K562 (cell line): Measurements from ENCODE around the gene SLC35E3. TPM values are rescaled to one million over a fixed set of nuclear protein-coding genes. Genes with fewer than 3 reads are reported as not detected.

Experiments
- ATAC-seq: fragments of 200-7000 bp; cut with Tn5 transposase; 3 replicates; pipeline ENCODE4 v1.9.1; 2020; ENCODE audit warnings: moderate library complexity
- BruUV-seq: library from RNA; stranded (reverse); fragments of 400-500 nt; replicated peaks from 2 replicates; lab custom pipeline; 2021; lab: Mats Ljungman, UMichigan
- CTCF ChIA-PET: fragments of 300-600 bp; formaldehyde crosslinking; extraction: SDS; loops from one replicate; lab custom pipeline; 2021; ENCODE audit warnings: low intra/inter-chr PET ratio; lab: Yijun Ruan, JAX
- POLR2A ChIA-PET: fragments of 300-600, 350-650 bp; sonication (Branson Sonifier 250); formaldehyde crosslinking; extraction: SDS; loops from one replicate; lab custom pipeline; 2021; ENCODE audit warnings: antibody characterized with exemption, inconsistent platforms; lab: Yijun Ruan, JAX
- DNase-seq, 4 experiments: peaks; one replicate each; pipeline versions ENCODE4 v3.0.0 to v3.0.0-alpha.2; 2011 to 2018; ENCODE audit warnings: low spot score in 3 of 4, mixed read lengths in 3 of 4; ENCODE audit errors: extremely low read depth in 1 of 4
- FAIRE-seq: peaks from 2 replicates; lab custom pipeline; 2011; peaks lifted over from hg19 to GRCh38; lab: Jason Lieb, UNC
- H2AFZ ChIP-seq: 2 replicates; pipeline ENCODE4 v1.6.0; 2011; ENCODE audit warnings: low read depth, low read length, control low read depth, inconsistent platforms
- H3K27ac ChIP-seq: fragments of 200-600 bp; 3 replicates; pipeline ENCODE4 v1.8.0; 2011; ENCODE audit warnings: low read depth, mild to moderate bottlenecking, control low read depth, inconsistent platforms, low read length, moderate library complexity, mixed read lengths; ENCODE audit errors: extremely low read depth
- H3K27me3 ChIP-seq, 2 experiments: fragments of 300-600 bp in 1 of 2; 2 replicates in 1 of 2; 3 replicates in 1 of 2; pipeline versions ENCODE4 v1.6.0 to v1.8.0; 2011; ENCODE audit warnings: inconsistent platforms in 2 of 2, low read length in 2 of 2, mild to moderate bottlenecking in 1 of 2, mixed read lengths in 1 of 2, moderate library complexity in 1 of 2; ENCODE audit not compliant: control insufficient read depth in 2 of 2, insufficient read depth in 2 of 2
- H3K36me3 ChIP-seq: fragments of 300-600 bp; 3 replicates; pipeline ENCODE4 v1.8.0; 2011; ENCODE audit warnings: mild to moderate bottlenecking, low read length, inconsistent platforms; ENCODE audit not compliant: control insufficient read depth, insufficient read depth
- H3K4me1 ChIP-seq, 2 experiments: fragments of 200-600 bp in 1 of 2; replicated peaks in 1 of 2; 2 replicates in 1 of 2; 3 replicates in 1 of 2; pipeline versions ENCODE4 v1.5.1 to v1.8.0; 2011; ENCODE audit warnings: inconsistent platforms in 2 of 2, low read length in 2 of 2, mild to moderate bottlenecking in 1 of 2, mixed read lengths in 1 of 2, moderate library complexity in 1 of 2; ENCODE audit not compliant: control insufficient read depth in 2 of 2, insufficient read depth in 2 of 2
- H3K4me2 ChIP-seq: 2 replicates; pipeline ENCODE4 v1.6.1; 2011; ENCODE audit warnings: low read length, control low read depth, inconsistent platforms, mixed read lengths; ENCODE audit not compliant: insufficient read depth
- H3K4me3 ChIP-seq: fragments of 200-600 bp; sonication (generic), shearing (Covaris generic); 2 replicates; pipeline ENCODE4 v1.5.1; 2016; ENCODE audit warnings: control low read depth, inconsistent platforms
- H3K79me2 ChIP-seq: fragments of 200-600 bp; 3 replicates; pipeline ENCODE4 v1.8.0; 2011; ENCODE audit warnings: low read length, inconsistent platforms; ENCODE audit not compliant: control insufficient read depth, insufficient read depth
- H3K9ac ChIP-seq, 2 experiments: 2 replicates each; pipeline versions ENCODE4 v1.6.0 to v1.6.1; 2011; ENCODE audit warnings: low read depth in 2 of 2, low read length in 2 of 2, control low read depth in 1 of 2, inconsistent platforms in 1 of 2, mild to moderate bottlenecking in 1 of 2, mixed read lengths in 1 of 2; ENCODE audit not compliant: insufficient read depth in 1 of 2
- H3K9me1 ChIP-seq: one replicate; pipeline ENCODE4 v1.6.0; 2011; ENCODE audit warnings: inconsistent platforms, mild to moderate bottlenecking, low read length, moderate library complexity; ENCODE audit not compliant: control insufficient read depth, insufficient read depth
- H3K9me3 ChIP-seq: replicated peaks from 2 replicates; pipeline ENCODE4 v1.5.1; 2011; ENCODE audit warnings: low read depth, low read length, inconsistent platforms; ENCODE audit not compliant: control insufficient read depth, insufficient read depth
- H4K20me1 ChIP-seq: replicated peaks from 2 replicates; pipeline ENCODE4 v1.6.1; 2011; ENCODE audit warnings: low read length, inconsistent platforms, mixed read lengths; ENCODE audit not compliant: control insufficient read depth, insufficient read depth
- ZKSCAN1 ChIP-seq: fragments of 150-350 bp; IDR thresholded peaks from 2 replicates; pipeline ENCODE4 v1.6.1; 2016; ENCODE audit warnings: low read depth, low read length
- WGBS: fragments of 100-300 bp; shearing (Covaris generic); methylation state at CpG from one replicate; pipeline ENCODE4 v1.1.6; 2016; ENCODE audit warnings: low coverage, mixed read lengths; ENCODE audit not compliant: insufficient coverage; ENCODE audit errors: missing lambda C conversion rate; 5-methylcytosine and 5-hydroxymethylcytosine counted together
- in situ Hi-C: fragments of 300-500 bp; cut with MboI; formaldehyde crosslinking; loops from 4 replicates; pipeline ENCODE4 v1.15.0; 2018; ENCODE audit warnings: inconsistent platforms, mixed read lengths
- intact Hi-C: fragments of 100-400 bp; cut with micrococcal nuclease; formaldehyde crosslinking; loops from 2 replicates; pipeline ENCODE4 v1.14.2; 2022
- polyA plus RNA-seq, 8 experiments: library from polyadenylated mRNA; depleted of rRNA in 4 of 8; stranded (reverse) in 5 of 8; unstranded in 3 of 8; fragments of >200 nt; fragmentation: Nextera tagmentation in 2 of 8; fragmentation: Illumina TruSeq in 1 of 8; extraction: Ambion mirVana in 2 of 8; extraction: Trizol in 1 of 8; gene quantifications; 2 replicates each; pipeline versions ENCODE4 v1.2.1 to v1.2.3, GENCODE V29; 2011 to 2014; ENCODE audit warnings: inconsistent platforms in 1 of 8, missing spikeins in 1 of 8
- total RNA-seq, 7 experiments: library from RNA; depleted of rRNA in 6 of 7; stranded (reverse); fragments of >200 nt in 6 of 7; fragmentation: Illumina TruSeq in 2 of 7; extraction: Trizol in 2 of 7; gene quantifications; 2 replicates each; pipeline versions ENCODE4 v1.2.1 to v1.2.3, GENCODE V29; 2011 to 2021; ENCODE audit warnings: low replicate concordance in 1 of 7
- TF ChIP-seq, protein P1 (sequence below): fragments of 250-450 bp; sonication (Bioruptor Pico); IDR thresholded peaks from 2 replicates; pipeline ENCODE4 v1.8.0; 2022; ENCODE audit warnings: inconsistent platforms
- TF ChIP-seq, protein P2 (sequence below): fragments of 200-800 bp; sonication (Bioruptor generic); IDR thresholded peaks from 2 replicates; pipeline ENCODE4 v1.6.1; 2016; ENCODE audit warnings: missing genetic modification characterization, missing compliant biosample characterization
- TF ChIP-seq, protein P3 (sequence below): fragments of 200-800 bp; sonication (Bioruptor generic); IDR thresholded peaks from 2 replicates; pipeline ENCODE4 v1.6.1; 2017; ENCODE audit warnings: missing genetic modification characterization, missing compliant biosample characterization

Gene SLC35E3
- total and polyA plus RNA-seq, 9 of the 15 experiments (the other 6 are each of a cell fraction or from before 2014, with no cell fraction given): 1.2 to 5.9 (median 3.8) TPM

DNA sequence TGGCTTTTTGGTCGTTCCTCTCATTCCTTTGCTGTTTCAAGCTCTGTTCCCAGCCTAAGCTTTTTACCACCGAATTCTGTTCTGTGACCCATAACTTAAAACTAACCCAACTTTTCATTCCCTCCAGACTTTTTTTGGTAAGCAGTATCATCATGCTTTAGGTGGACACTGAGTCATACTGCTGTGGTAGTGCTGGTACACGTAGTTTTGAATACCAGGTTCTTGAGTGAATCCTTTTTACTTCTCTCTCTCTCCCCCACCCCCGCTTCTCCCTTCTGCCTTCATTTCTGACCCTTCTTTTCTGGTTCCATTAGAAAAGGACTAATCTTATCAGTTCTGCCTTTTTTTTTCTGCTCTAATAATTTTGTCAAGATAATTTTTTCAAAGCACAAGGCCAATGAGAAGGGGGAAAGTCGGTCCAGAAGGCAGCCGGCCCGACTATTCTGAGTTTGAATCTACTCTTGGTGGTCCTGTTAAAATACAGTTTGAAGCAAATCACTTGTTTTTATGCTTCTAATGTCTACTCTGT, 59.7 kb downstream of the SLC35E3 start:
- ChIA-PET POLR2A (no interaction called here), CTCF (interaction anchor here (0.7 kb wide), 1 partner anchor 115 kb away, joined by 3 read pairs; no protein-coding TSS in a partner anchor)
- BruUV-seq: no TSS peak
- peaks cover 14% of the 10 kb centered on the region in 2 experiments; a peak in 4 of 5 replicates for H3K4me1 ChIP-seq
- FAIRE-seq (no peak), ATAC-seq (no peak), DNase-seq (no peak)
- intact Hi-C loops (no loop called here), in situ Hi-C loops (no loop called here)
- peaks cover 15% of the 10 kb centered on the region; the same call in 1 of the 3 replicates for H3K36me3 ChIP-seq
- H3K9me3 ChIP-seq: no peaks in the 10 kb centered on the region
- H3K79me2 ChIP-seq: peaks cover 28% of the 10 kb centered on the region
- no peak overlapping the region for H3K4me3 ChIP-seq
- no peak overlapping the region for H3K27ac ChIP-seq
- TF ChIP-seq, protein P1, sequence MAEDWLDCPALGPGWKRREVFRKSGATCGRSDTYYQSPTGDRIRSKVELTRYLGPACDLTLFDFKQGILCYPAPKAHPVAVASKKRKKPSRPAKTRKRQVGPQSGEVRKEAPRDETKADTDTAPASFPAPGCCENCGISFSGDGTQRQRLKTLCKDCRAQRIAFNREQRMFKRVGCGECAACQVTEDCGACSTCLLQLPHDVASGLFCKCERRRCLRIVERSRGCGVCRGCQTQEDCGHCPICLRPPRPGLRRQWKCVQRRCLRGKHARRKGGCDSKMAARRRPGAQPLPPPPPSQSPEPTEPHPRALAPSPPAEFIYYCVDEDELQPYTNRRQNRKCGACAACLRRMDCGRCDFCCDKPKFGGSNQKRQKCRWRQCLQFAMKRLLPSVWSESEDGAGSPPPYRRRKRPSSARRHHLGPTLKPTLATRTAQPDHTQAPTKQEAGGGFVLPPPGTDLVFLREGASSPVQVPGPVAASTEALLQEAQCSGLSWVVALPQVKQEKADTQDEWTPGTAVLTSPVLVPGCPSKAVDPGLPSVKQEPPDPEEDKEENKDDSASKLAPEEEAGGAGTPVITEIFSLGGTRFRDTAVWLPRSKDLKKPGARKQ (CRISPR knock-in tag): no peak
- TF ChIP-seq, protein P2, sequence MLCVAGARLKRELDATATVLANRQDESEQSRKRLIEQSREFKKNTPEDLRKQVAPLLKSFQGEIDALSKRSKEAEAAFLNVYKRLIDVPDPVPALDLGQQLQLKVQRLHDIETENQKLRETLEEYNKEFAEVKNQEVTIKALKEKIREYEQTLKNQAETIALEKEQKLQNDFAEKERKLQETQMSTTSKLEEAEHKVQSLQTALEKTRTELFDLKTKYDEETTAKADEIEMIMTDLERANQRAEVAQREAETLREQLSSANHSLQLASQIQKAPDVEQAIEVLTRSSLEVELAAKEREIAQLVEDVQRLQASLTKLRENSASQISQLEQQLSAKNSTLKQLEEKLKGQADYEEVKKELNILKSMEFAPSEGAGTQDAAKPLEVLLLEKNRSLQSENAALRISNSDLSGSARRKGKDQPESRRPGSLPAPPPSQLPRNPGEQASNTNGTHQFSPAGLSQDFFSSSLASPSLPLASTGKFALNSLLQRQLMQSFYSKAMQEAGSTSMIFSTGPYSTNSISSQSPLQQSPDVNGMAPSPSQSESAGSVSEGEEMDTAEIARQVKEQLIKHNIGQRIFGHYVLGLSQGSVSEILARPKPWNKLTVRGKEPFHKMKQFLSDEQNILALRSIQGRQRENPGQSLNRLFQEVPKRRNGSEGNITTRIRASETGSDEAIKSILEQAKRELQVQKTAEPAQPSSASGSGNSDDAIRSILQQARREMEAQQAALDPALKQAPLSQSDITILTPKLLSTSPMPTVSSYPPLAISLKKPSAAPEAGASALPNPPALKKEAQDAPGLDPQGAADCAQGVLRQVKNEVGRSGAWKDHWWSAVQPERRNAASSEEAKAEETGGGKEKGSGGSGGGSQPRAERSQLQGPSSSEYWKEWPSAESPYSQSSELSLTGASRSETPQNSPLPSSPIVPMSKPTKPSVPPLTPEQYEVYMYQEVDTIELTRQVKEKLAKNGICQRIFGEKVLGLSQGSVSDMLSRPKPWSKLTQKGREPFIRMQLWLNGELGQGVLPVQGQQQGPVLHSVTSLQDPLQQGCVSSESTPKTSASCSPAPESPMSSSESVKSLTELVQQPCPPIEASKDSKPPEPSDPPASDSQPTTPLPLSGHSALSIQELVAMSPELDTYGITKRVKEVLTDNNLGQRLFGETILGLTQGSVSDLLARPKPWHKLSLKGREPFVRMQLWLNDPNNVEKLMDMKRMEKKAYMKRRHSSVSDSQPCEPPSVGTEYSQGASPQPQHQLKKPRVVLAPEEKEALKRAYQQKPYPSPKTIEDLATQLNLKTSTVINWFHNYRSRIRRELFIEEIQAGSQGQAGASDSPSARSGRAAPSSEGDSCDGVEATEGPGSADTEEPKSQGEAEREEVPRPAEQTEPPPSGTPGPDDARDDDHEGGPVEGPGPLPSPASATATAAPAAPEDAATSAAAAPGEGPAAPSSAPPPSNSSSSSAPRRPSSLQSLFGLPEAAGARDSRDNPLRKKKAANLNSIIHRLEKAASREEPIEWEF (CRISPR knock-in tag): no peak
- TF ChIP-seq, protein P3, sequence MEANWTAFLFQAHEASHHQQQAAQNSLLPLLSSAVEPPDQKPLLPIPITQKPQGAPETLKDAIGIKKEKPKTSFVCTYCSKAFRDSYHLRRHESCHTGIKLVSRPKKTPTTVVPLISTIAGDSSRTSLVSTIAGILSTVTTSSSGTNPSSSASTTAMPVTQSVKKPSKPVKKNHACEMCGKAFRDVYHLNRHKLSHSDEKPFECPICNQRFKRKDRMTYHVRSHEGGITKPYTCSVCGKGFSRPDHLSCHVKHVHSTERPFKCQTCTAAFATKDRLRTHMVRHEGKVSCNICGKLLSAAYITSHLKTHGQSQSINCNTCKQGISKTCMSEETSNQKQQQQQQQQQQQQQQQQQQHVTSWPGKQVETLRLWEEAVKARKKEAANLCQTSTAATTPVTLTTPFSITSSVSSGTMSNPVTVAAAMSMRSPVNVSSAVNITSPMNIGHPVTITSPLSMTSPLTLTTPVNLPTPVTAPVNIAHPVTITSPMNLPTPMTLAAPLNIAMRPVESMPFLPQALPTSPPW (CRISPR knock-in tag): no peak
- TF ChIP-seq ZKSCAN1: no peak
- no peaks in the 10 kb centered on the region for H3K27me3 ChIP-seq
- H3K4me2 ChIP-seq: no peak overlapping the region
- no peak overlapping the region for H3K9ac ChIP-seq
- no peaks in the 10 kb centered on the region for H4K20me1 ChIP-seq
- WGBS: 75% methylated on average over 6 of the region's 7 CpGs
- H3K9me1 ChIP-seq: no peaks in the 10 kb centered on the region
- H2AFZ ChIP-seq: peak overlapping the region; percentile 94
